HUES48 (cell line): ENCODE results near the gene CCDC91.

Experiments
- H3K27ac ChIP-seq: one replicate; pipeline ENCODE4 v1.7.0; 2013; ENCODE audit warnings: low read depth, low read length, inconsistent platforms
- H3K27me3 ChIP-seq: 2 replicates; pipeline ENCODE4 v1.6.1; 2013; ENCODE audit warnings: mild to moderate bottlenecking, low read length; ENCODE audit not compliant: control insufficient read depth, insufficient read depth
- H3K36me3 ChIP-seq: 2 replicates; pipeline ENCODE4 v1.6.1; 2013; ENCODE audit warnings: low read length; ENCODE audit not compliant: control insufficient read depth, insufficient read depth
- H3K4me1 ChIP-seq: 2 replicates; pipeline ENCODE4 v1.6.1; 2013; ENCODE audit warnings: mild to moderate bottlenecking, low read length; ENCODE audit not compliant: control insufficient read depth, insufficient read depth
- H3K4me3 ChIP-seq: 2 replicates; pipeline ENCODE4 v1.5.1; 2013; ENCODE audit warnings: mild to moderate bottlenecking, low read depth, low read length
- H3K9ac ChIP-seq: 2 replicates; pipeline ENCODE4 v1.6.1; 2013; ENCODE audit warnings: mild to moderate bottlenecking, low read depth, low read length, moderate library complexity
- H3K9me3 ChIP-seq: 2 replicates; pipeline ENCODE4 v1.6.1; 2013; ENCODE audit warnings: low read length; ENCODE audit not compliant: control insufficient read depth, insufficient read depth

The CCDC91 gene

GRCh38 chr12:28409892-28410291, 219.6 kb downstream of the CCDC91 start:
- Histone ChIP-seq H3K36me3 (no peaks in the 10 kb centered on the region), H3K4me3 (no peak overlapping the region), H3K9ac (no peak overlapping the region), H3K27me3 (no peaks in the 10 kb centered on the region), H3K4me1 (peaks cover 6% of the 10 kb centered on the region; the same call in 1 of the 2 replicates), H3K9me3 (no peaks in the 10 kb centered on the region), H3K27ac (no peak overlapping the region)

GRCh38 chr12:28413460-28414109, 223.3 kb downstream of the CCDC91 start:
- Histone ChIP-seq H3K9me3 (no peaks in the 10 kb centered on the region), H3K27ac (no peak overlapping the region), H3K9ac (no peak overlapping the region), H3K36me3 (no peaks in the 10 kb centered on the region), H3K27me3 (no peaks in the 10 kb centered on the region), H3K4me3 (no peak overlapping the region), H3K4me1 (peaks cover 25% of the 10 kb centered on the region)

DNA sequence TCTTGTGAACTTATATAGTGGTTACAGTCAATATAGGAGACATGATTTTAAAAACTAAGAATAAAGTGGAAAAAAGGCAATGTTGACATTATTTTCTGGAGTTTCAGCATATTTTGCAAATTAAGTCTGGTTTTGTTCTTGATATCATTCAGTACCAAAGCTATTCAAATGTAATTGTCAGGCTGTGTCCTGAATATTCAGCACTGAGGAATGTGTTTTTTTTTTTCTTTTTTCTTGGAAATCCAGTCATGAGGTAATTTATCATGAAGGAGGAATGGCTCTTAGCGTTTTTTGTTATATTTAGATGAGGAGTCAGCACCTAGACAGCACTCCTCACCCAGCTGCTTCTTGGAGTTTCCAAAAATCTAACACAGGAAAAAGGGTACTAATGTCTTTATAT, 225.5 kb downstream of the CCDC91 start:
- Histone ChIP-seq H3K4me1 (peaks cover 27% of the 10 kb centered on the region), H3K9me3 (no peaks in the 10 kb centered on the region), H3K4me3 (no peak overlapping the region), H3K9ac (peak overlapping the region; percentile 20; the same call in 1 of the 2 replicates), H3K27ac (peak overlapping the region; percentile 48), H3K27me3 (no peaks in the 10 kb centered on the region), H3K36me3 (no peaks in the 10 kb centered on the region)

GRCh38 chr12:28421374-28421773, 231.1 kb downstream of the CCDC91 start:
- H3K4me3 ChIP-seq, result no peak overlapping the region
- H3K36me3 ChIP-seq, result no peaks in the 10 kb centered on the region
- H3K9ac ChIP-seq, result no peak overlapping the region
- H3K9me3 ChIP-seq, result no peaks in the 10 kb centered on the region
- H3K27me3 ChIP-seq, result no peaks in the 10 kb centered on the region
- peaks cover 12% of the 10 kb centered on the region for H3K4me1 ChIP-seq
- no peak overlapping the region for H3K27ac ChIP-seq

GRCh38 chr12:28424965-28425364, 234.7 kb downstream of the CCDC91 start:
- Histone ChIP-seq H3K27ac (no peak overlapping the region), H3K9me3 (no peaks in the 10 kb centered on the region), H3K4me1 (no peaks in the 10 kb centered on the region), H3K27me3 (no peaks in the 10 kb centered on the region), H3K9ac (no peak overlapping the region), H3K4me3 (no peak overlapping the region), H3K36me3 (no peaks in the 10 kb centered on the region)

- Histone ChIP-seq H3K4me3 (no peak overlapping the region), H3K36me3 (no peaks in the 10 kb centered on the region), H3K9ac (no peak overlapping the region), H3K9me3 (no peaks in the 10 kb centered on the region), H3K27ac (no peak overlapping the region), H3K4me1 (no peaks in the 10 kb centered on the region), H3K27me3 (no peaks in the 10 kb centered on the region)
Observed at GRCh38 chr12:28425526-28425925, 235.3 kb downstream of the CCDC91 start.

GRCh38 chr12:28427046-28427445, 236.8 kb downstream of the CCDC91 start:
- Histone ChIP-seq H3K9me3 (no peaks in the 10 kb centered on the region), H3K27me3 (no peaks in the 10 kb centered on the region), H3K36me3 (no peaks in the 10 kb centered on the region), H3K4me3 (no peak overlapping the region), H3K9ac (no peak overlapping the region), H3K4me1 (no peaks in the 10 kb centered on the region), H3K27ac (no peak overlapping the region)

GRCh38 chr12:28440081-28440608, 249.9 kb downstream of the CCDC91 start:
- H3K4me3 ChIP-seq, result no peak overlapping the region
- no peak overlapping the region for H3K27ac ChIP-seq
- no peaks in the 10 kb centered on the region for H3K9me3 ChIP-seq
- peaks cover 4% of the 10 kb centered on the region; the same call in 1 of the 2 replicates for H3K4me1 ChIP-seq
- H3K36me3 ChIP-seq, result no peaks in the 10 kb centered on the region
- H3K9ac ChIP-seq, result no peak overlapping the region
- no peaks in the 10 kb centered on the region for H3K27me3 ChIP-seq

DNA sequence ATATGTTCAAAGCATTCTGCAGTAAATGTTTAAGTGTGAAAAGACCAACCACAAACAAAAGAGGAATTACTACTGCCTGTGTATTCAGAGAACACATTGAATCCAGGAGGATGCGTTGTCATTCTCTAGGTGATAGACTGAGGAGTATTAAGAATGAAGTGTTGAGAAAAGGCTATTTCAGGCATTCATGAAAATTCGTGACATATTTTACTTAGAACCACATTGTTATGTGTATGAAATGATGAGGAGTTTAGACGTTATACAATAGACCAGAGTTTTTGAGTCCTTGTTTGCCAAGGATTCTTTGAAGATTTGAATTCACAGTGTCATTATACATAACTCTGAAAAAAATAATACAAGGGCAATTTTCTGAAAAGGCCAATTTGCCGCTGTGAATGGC, 251.8 kb downstream of the CCDC91 start:
- Histone ChIP-seq H3K9ac (no peak overlapping the region), H3K4me1 (peaks cover 4% of the 10 kb centered on the region; the same call in 1 of the 2 replicates), H3K27me3 (no peaks in the 10 kb centered on the region), H3K4me3 (no peak overlapping the region), H3K9me3 (no peaks in the 10 kb centered on the region), H3K36me3 (no peaks in the 10 kb centered on the region), H3K27ac (no peak overlapping the region)

GRCh38 chr12:28443337-28443736, 253.1 kb downstream of the CCDC91 start:
- Histone ChIP-seq H3K9ac (no peak overlapping the region), H3K4me1 (peaks cover 4% of the 10 kb centered on the region; the same call in 1 of the 2 replicates)

GRCh38 chr12:28446031-28446430, 255.8 kb downstream of the CCDC91 start:
- Histone ChIP-seq H3K4me3 (no peak overlapping the region), H3K9ac (no peak overlapping the region), H3K36me3 (no peaks in the 10 kb centered on the region), H3K27ac (no peak overlapping the region), H3K27me3 (no peaks in the 10 kb centered on the region), H3K4me1 (peaks cover 4% of the 10 kb centered on the region; the same call in 1 of the 2 replicates), H3K9me3 (no peaks in the 10 kb centered on the region)

More at GRCh38 chr12:28443337-28443736, 253.1 kb downstream of the CCDC91 start:
- no peak overlapping the region for H3K27ac ChIP-seq
- no peaks in the 10 kb centered on the region for H3K27me3 ChIP-seq
- H3K4me3 ChIP-seq, result no peak overlapping the region
- H3K9me3 ChIP-seq, result no peaks in the 10 kb centered on the region
- H3K36me3 ChIP-seq, result no peaks in the 10 kb centered on the region
